H9 (cell line): ENCODE data around the gene WDR72. TPM values are rescaled to one million over a fixed set of nuclear protein-coding genes. Genes with fewer than 3 reads are reported as not detected.

Experiments used
- DNase-seq: peaks from one replicate; pipeline ENCODE4 v3.0.0-alpha.2; 2017
- H2AFZ ChIP-seq: one replicate; pipeline ENCODE4 v1.6.1; 2013; ENCODE audit warnings: mild to moderate bottlenecking, low read length, control low read depth, moderate library complexity
- H2AK5ac ChIP-seq: 2 replicates; pipeline ENCODE4 v1.6.1; 2013; ENCODE audit warnings: low read length, control low read depth, mixed read lengths; ENCODE audit not compliant: insufficient read length
- H2BK120ac ChIP-seq: one replicate; pipeline ENCODE4 v1.6.1; 2013; ENCODE audit warnings: low read depth, mild to moderate bottlenecking, low read length, control low read depth, inconsistent platforms; ENCODE audit not compliant: poor library complexity, severe bottlenecking
- H2BK12ac ChIP-seq: 2 replicates; pipeline ENCODE4 v1.6.1; 2013; ENCODE audit warnings: low read length, control low read depth, mixed read lengths, low read depth; ENCODE audit not compliant: insufficient read length
- H2BK15ac ChIP-seq: 2 replicates; pipeline ENCODE4 v1.6.1; 2013; ENCODE audit warnings: low read depth, low read length, control low read depth
- H2BK20ac ChIP-seq: one replicate; pipeline ENCODE4 v1.6.1; 2013; ENCODE audit warnings: low read depth, mild to moderate bottlenecking, low read length, control low read depth, inconsistent platforms; ENCODE audit not compliant: poor library complexity, severe bottlenecking
- H2BK5ac ChIP-seq: 2 replicates; pipeline ENCODE4 v1.6.1; 2013; ENCODE audit warnings: low read length, control low read depth, mixed read lengths; ENCODE audit not compliant: insufficient read length
- H3K14ac ChIP-seq: 2 replicates; pipeline ENCODE4 v1.6.1; 2013; ENCODE audit warnings: low read length, control low read depth; ENCODE audit not compliant: insufficient read depth
- H3K18ac ChIP-seq: 2 replicates; pipeline ENCODE4 v1.6.1; 2013; ENCODE audit warnings: low read depth, mild to moderate bottlenecking, mixed read lengths, low read length, control low read depth; ENCODE audit not compliant: insufficient read length
- H3K23ac ChIP-seq: 2 replicates; pipeline ENCODE4 v1.6.1; 2013; ENCODE audit warnings: low read length, control low read depth, mixed read lengths, low read depth; ENCODE audit not compliant: insufficient read length
- H3K23me2 ChIP-seq: 2 replicates; pipeline ENCODE4 v1.6.1; 2013; ENCODE audit warnings: low read depth, mild to moderate bottlenecking, mixed read lengths, low read length, control low read depth; ENCODE audit not compliant: insufficient read length, poor library complexity, severe bottlenecking
- H3K27ac ChIP-seq: 2 replicates; pipeline ENCODE4 v1.5.1; 2013; ENCODE audit warnings: low read length, control low read depth, mixed read lengths, low read depth; ENCODE audit not compliant: insufficient read length
- H3K27me3 ChIP-seq: 2 replicates; pipeline ENCODE4 v1.6.1; 2013; ENCODE audit warnings: low read length, control low read depth, inconsistent platforms; ENCODE audit not compliant: insufficient read depth
- H3K4ac ChIP-seq: 2 replicates; pipeline ENCODE4 v1.6.1; 2013; ENCODE audit warnings: low read depth, mild to moderate bottlenecking, control low read depth, inconsistent platforms, low read length, moderate library complexity
- H3K4me1 ChIP-seq: 2 replicates; pipeline ENCODE4 v1.6.1; 2013; ENCODE audit warnings: low read length, control low read depth, inconsistent platforms; ENCODE audit not compliant: insufficient read depth
- H3K4me2 ChIP-seq: 2 replicates; pipeline ENCODE4 v1.6.1; 2013; ENCODE audit warnings: low read length, control low read depth, mixed read lengths; ENCODE audit not compliant: insufficient read length, insufficient read depth
- H3K56ac ChIP-seq: 2 replicates; pipeline ENCODE4 v1.6.1; 2013; ENCODE audit warnings: low read depth, mild to moderate bottlenecking, mixed read lengths, low read length, control low read depth; ENCODE audit not compliant: insufficient read length
- H3K79me1 ChIP-seq: 2 replicates; pipeline ENCODE4 v1.6.1; 2013; ENCODE audit warnings: low read depth, mild to moderate bottlenecking, moderate library complexity, low read length, control low read depth, inconsistent platforms; ENCODE audit not compliant: insufficient read depth, poor library complexity, severe bottlenecking
- H3K79me2 ChIP-seq: 2 replicates; pipeline ENCODE4 v1.6.1; 2013; ENCODE audit warnings: low read length, control low read depth, inconsistent platforms; ENCODE audit not compliant: insufficient read depth
- H3K9ac ChIP-seq: 2 replicates; pipeline ENCODE4 v1.6.1; 2013; ENCODE audit warnings: low read length, control low read depth, mixed read lengths; ENCODE audit not compliant: insufficient read length; ENCODE audit errors: extremely low read depth
- H3K9me3 ChIP-seq: one replicate; pipeline ENCODE4 v1.6.1; 2013; ENCODE audit warnings: low read depth, low read length, inconsistent platforms; ENCODE audit not compliant: control insufficient read depth
- H3T11ph ChIP-seq: one replicate; pipeline ENCODE4 v1.6.1; 2013; ENCODE audit warnings: mild to moderate bottlenecking, low read length, control low read depth, inconsistent platforms
- H4K20me1 ChIP-seq: one replicate; pipeline ENCODE4 v1.6.1; 2013; ENCODE audit not compliant: control insufficient read depth, insufficient read length, insufficient read depth
- H4K5ac ChIP-seq: 2 replicates; pipeline ENCODE4 v1.6.1; 2013; ENCODE audit warnings: low read depth, mild to moderate bottlenecking, mixed read lengths, low read length, control low read depth; ENCODE audit not compliant: insufficient read length
- H4K8ac ChIP-seq: replicated peaks from 2 replicates; pipeline ENCODE4 v1.6.1; 2013; ENCODE audit warnings: low read length, control low read depth, mixed read lengths, low read depth; ENCODE audit not compliant: insufficient read length
- H4K91ac ChIP-seq: 2 replicates; pipeline ENCODE4 v1.6.1; 2013; ENCODE audit warnings: low read depth, mild to moderate bottlenecking, moderate library complexity, mixed read lengths, low read length, control low read depth; ENCODE audit not compliant: insufficient read length
- H3K27ac Mint-ChIP-seq, 3 experiments: 2 replicates in 2 of 3; 3 replicates in 1 of 3; pipeline ENCODE4 v1.8.0; 2020 to 2021; ENCODE audit warnings: mixed read lengths in 3 of 3, mild to moderate bottlenecking in 1 of 3, moderate library complexity in 1 of 3
- H3K27me3 Mint-ChIP-seq: 2 replicates; pipeline ENCODE4 v1.8.0; 2021; ENCODE audit warnings: low read depth, mild to moderate bottlenecking, moderate library complexity, mixed read lengths
- H3K36me3 Mint-ChIP-seq, 3 experiments: 2 replicates in 2 of 3; 3 replicates in 1 of 3; pipeline ENCODE4 v1.8.0; 2020 to 2021; ENCODE audit warnings: low read depth in 3 of 3, mixed read lengths in 3 of 3; ENCODE audit not compliant: insufficient read depth in 1 of 3
- H3K4me1 Mint-ChIP-seq, 2 experiments: 2 replicates each; pipeline ENCODE4 v1.8.0; 2020; ENCODE audit warnings: mixed read lengths in 2 of 2
- H3K4me3 Mint-ChIP-seq, 2 experiments: 2 replicates in 1 of 2; 3 replicates in 1 of 2; pipeline ENCODE4 v1.8.0; 2020 to 2021; ENCODE audit warnings: mild to moderate bottlenecking in 2 of 2, mixed read lengths in 2 of 2, moderate library complexity in 1 of 2
- H3K9me3 Mint-ChIP-seq, 2 experiments: 2 replicates in 1 of 2; 3 replicates in 1 of 2; pipeline ENCODE4 v1.8.0; 2020; ENCODE audit warnings: mild to moderate bottlenecking in 2 of 2, mixed read lengths in 2 of 2, moderate library complexity in 1 of 2
- CTCF ChIP-seq: fragments of 200-600 bp; sonication (generic); conservative IDR thresholded peaks from 3 replicates; pipeline ENCODE4 v1.8.0; 2021; ENCODE audit warnings: antibody characterized with exemption, mild to moderate bottlenecking
- WGBS: extraction: QIAGEN DNeasy Blood & Tissue Kit; methylation state at CpG from one replicate; pipeline ENCODE4 v1.1.7; 2013; ENCODE audit warnings: missing lambda C conversion rate, low lambda C conversion rate, mixed read lengths; ENCODE audit not compliant: insufficient read length; ENCODE audit errors: extremely low coverage; 5-methylcytosine and 5-hydroxymethylcytosine counted together
- total RNA-seq: library from RNA; stranded (reverse); gene quantifications from 2 replicates; pipeline ENCODE4 v1.2.1, GENCODE V29; 2021

Gene WDR72
- total RNA-seq, 1 experiment from 2014 or later = 2.9 TPM

- Histone ChIP-seq H3K18ac (no peak overlapping the region), H3K27ac (no peak overlapping the region), H3K14ac (no peak overlapping the region), H3K79me1 (no peaks in the 10 kb centered on the region), H4K20me1 (no peaks in the 10 kb centered on the region), H2BK12ac (no peak overlapping the region), H2BK120ac (no peak overlapping the region), H3K4ac (no peak overlapping the region), H3K79me2 (no peaks in the 10 kb centered on the region), H3K4me2 (no peak overlapping the region), H3K23me2 (no peaks in the 10 kb centered on the region), H4K91ac (no peak overlapping the region), H3K27me3 (no peaks in the 10 kb centered on the region), H3K9ac (no peak overlapping the region), H3T11ph (no peak overlapping the region), H3K9me3 (no peaks in the 10 kb centered on the region), H3K56ac (no peak overlapping the region), H2AK5ac (no peak overlapping the region), H2BK15ac (no peak overlapping the region), H2AFZ (no peak overlapping the region), H3K23ac (no peak overlapping the region), H2BK20ac (no peak overlapping the region), H4K8ac (no peak overlapping the region), H3K4me1 (peaks cover 2% of the 10 kb centered on the region; the same call in 1 of the 2 replicates), H4K5ac (no peak overlapping the region), H2BK5ac (no peak overlapping the region)
- no peaks in the 10 kb centered on the region for H3K9me3 Mint-ChIP-seq
- no peak overlapping the region for H3K27ac Mint-ChIP-seq
- TF ChIP-seq CTCF = no peak
- peaks cover 6 to 7% of the 10 kb centered on the region in 2 experiments for H3K4me1 Mint-ChIP-seq
- H3K4me3 Mint-ChIP-seq = no peak overlapping the region
- no peaks in the 10 kb centered on the region; the same call in 1 of the 2 replicates for H3K27me3 Mint-ChIP-seq
- WGBS = no CpG with 5 or more reads among the region's 2 CpGs
- no peaks in the 10 kb centered on the region for H3K36me3 Mint-ChIP-seq
- no peak for DNase-seq
Measured at GRCh38 chr15:53648934-53649333, 110.5 kb downstream of the WDR72 start.
